C4-2B (cell line): ENCODE data around the gene LIPT2.

ENCODE experiments used
- CTCF ChIP-seq: fragments of 450-650 bp; conservative IDR thresholded peaks from 2 replicates; pipeline ENCODE4 v1.5.1; 2017; ENCODE audit warnings: mild to moderate bottlenecking
- ZFX ChIP-seq: fragments of 450-650 bp; IDR thresholded peaks from 2 replicates; pipeline ENCODE4 v1.6.1; 2017

- TF ChIP-seq CTCF (no peak), ZFX (no peak)
Observed at GRCh38 chr11:74521666-74522252, 28.2 kb upstream of the LIPT2 start.
